Peyer's patch (tissue), 4 donors: ENCODE data around the gene RCOR1.

Source experiments
- POLR2A ChIP-seq, 2 donors: fragments of 450-650 bp; IDR thresholded peaks; one replicate each; pipeline ENCODE4 v1.5.1; 2017; ENCODE audit warnings: antibody characterized with exemption in 2 of 2, mild to moderate bottlenecking in 2 of 2, moderate library complexity in 2 of 2
- TF ChIP-seq, protein P1 (sequence below), 6 experiments: fragments of 450-650 bp in 4 of 6; fragments of 200-600 bp in 2 of 6; sonication (generic) in 1 of 6; IDR thresholded peaks; one replicate each; pipeline ENCODE4 v1.5.1; 2017 to 2019; ENCODE audit warnings: antibody characterized with exemption in 6 of 6, mild to moderate bottlenecking in 3 of 6, moderate library complexity in 1 of 6

DNA sequence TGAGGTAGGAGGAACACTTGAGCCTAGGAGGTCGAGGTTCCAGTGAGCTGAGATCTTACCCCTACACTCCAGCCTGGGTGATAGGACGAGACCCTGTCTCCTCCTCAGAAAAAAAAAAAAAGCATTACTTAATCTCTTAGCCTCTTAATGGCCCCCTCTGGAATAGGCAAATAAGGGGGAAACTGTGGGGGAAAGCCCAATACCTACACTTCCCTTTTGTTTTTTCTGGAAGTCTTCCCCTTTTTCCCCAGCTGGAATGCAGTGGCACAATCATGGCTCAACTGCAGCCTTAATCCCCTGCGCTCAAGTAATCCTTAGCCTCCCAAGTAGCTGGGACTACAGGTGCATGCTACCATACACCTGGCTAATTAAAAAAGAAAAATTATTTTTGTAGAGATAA is 32.2 kb downstream of the RCOR1 start:
- no peak for TF ChIP-seq POLR2A (IDR thresholded peaks at IDR 0.05)
- TF ChIP-seq, protein P1, sequence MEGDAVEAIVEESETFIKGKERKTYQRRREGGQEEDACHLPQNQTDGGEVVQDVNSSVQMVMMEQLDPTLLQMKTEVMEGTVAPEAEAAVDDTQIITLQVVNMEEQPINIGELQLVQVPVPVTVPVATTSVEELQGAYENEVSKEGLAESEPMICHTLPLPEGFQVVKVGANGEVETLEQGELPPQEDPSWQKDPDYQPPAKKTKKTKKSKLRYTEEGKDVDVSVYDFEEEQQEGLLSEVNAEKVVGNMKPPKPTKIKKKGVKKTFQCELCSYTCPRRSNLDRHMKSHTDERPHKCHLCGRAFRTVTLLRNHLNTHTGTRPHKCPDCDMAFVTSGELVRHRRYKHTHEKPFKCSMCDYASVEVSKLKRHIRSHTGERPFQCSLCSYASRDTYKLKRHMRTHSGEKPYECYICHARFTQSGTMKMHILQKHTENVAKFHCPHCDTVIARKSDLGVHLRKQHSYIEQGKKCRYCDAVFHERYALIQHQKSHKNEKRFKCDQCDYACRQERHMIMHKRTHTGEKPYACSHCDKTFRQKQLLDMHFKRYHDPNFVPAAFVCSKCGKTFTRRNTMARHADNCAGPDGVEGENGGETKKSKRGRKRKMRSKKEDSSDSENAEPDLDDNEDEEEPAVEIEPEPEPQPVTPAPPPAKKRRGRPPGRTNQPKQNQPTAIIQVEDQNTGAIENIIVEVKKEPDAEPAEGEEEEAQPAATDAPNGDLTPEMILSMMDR (IDR thresholded peaks at IDR 0.05), result no peak
